Brain microvascular endothelial cell (primary cell): Measurements from ENCODE around the gene UBXN11.

Experiments
- DNase-seq: peaks from one replicate; pipeline ENCODE4 v3.0.0-alpha.2; 2020
- H3K27ac ChIP-seq: fragments of 250-450 bp; sonication (Bioruptor Pico); 2 replicates; pipeline ENCODE4 v1.5.1; 2020; ENCODE audit warnings: mild to moderate bottlenecking, moderate library complexity
- H3K27me3 ChIP-seq: fragments of 250-450 bp; sonication (Bioruptor Pico); replicated peaks from 2 replicates; pipeline ENCODE4 v1.5.1; 2020; ENCODE audit warnings: mild to moderate bottlenecking
- H3K36me3 ChIP-seq: fragments of 250-450 bp; sonication (Bioruptor Pico); replicated peaks from 2 replicates; pipeline ENCODE4 v1.5.1; 2020; ENCODE audit warnings: mild to moderate bottlenecking
- H3K4me3 ChIP-seq: 2 replicates; pipeline ENCODE4 v1.5.1; 2011; ENCODE audit warnings: low read depth, mild to moderate bottlenecking, control low read depth, low read length, moderate library complexity
- CTCF ChIP-seq: IDR thresholded peaks from 2 replicates; pipeline ENCODE4 v1.5.1; 2011; ENCODE audit warnings: low read depth, mild to moderate bottlenecking, moderate library complexity, low read length, control low read depth, inconsistent platforms; ENCODE audit errors: missing control alignments
- in situ Hi-C: cut with HindIII; loops from 2 replicates; pipeline ENCODE4 v1.10.0; 2017; ENCODE audit warnings: low sequenced_read_pairs, low pct_ligation_motif_present

The UBXN11 gene

GRCh38 chr1:26239936-26240335, 66.5 kb downstream of the UBXN11 start:
- no peak overlapping the region for H3K4me3 ChIP-seq
- TF ChIP-seq CTCF, result no peak
- peak overlapping the region; percentile 22 for H3K27ac ChIP-seq
- H3K36me3 ChIP-seq, result peaks cover 3% of the 10 kb centered on the region
- H3K27me3 ChIP-seq, result no peaks in the 10 kb centered on the region
- peak; percentile 34 for DNase-seq
- in situ Hi-C loops, result no loop called here

- in situ Hi-C loops, result no loop called here
- no peak for TF ChIP-seq CTCF
- Histone ChIP-seq H3K4me3 (no peak overlapping the region), H3K27me3 (no peaks in the 10 kb centered on the region), H3K27ac (peak overlapping the region; percentile 19), H3K36me3 (no peaks in the 10 kb centered on the region)
- DNase-seq, result no peak
Observed at GRCh38 chr1:26237230-26237966, 69.0 kb downstream of the UBXN11 start.

- peak; percentile 15 for DNase-seq
- peak; percentile 30 for TF ChIP-seq CTCF
- H3K27me3 ChIP-seq, result no peaks in the 10 kb centered on the region
- H3K27ac ChIP-seq, result peak overlapping the region; percentile 38
- no peaks in the 10 kb centered on the region for H3K36me3 ChIP-seq
- H3K4me3 ChIP-seq, result peak overlapping the region; percentile 98
- in situ Hi-C loops, result no loop called here
Observed at GRCh38 chr1:26234644-26235370, 71.6 kb downstream of the UBXN11 start.

GRCh38 chr1:26233903-26234643, 72.4 kb downstream of the UBXN11 start, which contains the start of gene CEP85:
CEP85 (plus strand) TSS chr1:26234200; CDS start chr1:26239784, 5,584 bp downstream.
- DNase-seq, result peak; percentile 96
- H3K27ac ChIP-seq, result peak within 1 kb of the TSS; percentile 38
- in situ Hi-C loops, result no loop called here
- peak; percentile 90 for TF ChIP-seq CTCF
- no peaks in the 10 kb centered on the region for H3K36me3 ChIP-seq
- no peaks in the 10 kb centered on the region for H3K27me3 ChIP-seq
- H3K4me3 ChIP-seq, result peak within 1 kb of the TSS; percentile 98
